Activated CD4-positive, CD25-positive, alpha-beta regulatory T cell (primary cell): Measurements from ENCODE around the gene RIMBP2.

Experiments
- DNase-seq, 4 experiments: peaks; one replicate each; lab custom pipeline; 2025; lab: John Stamatoyannopoulos, UW

RIMBP2 gene

DNA sequence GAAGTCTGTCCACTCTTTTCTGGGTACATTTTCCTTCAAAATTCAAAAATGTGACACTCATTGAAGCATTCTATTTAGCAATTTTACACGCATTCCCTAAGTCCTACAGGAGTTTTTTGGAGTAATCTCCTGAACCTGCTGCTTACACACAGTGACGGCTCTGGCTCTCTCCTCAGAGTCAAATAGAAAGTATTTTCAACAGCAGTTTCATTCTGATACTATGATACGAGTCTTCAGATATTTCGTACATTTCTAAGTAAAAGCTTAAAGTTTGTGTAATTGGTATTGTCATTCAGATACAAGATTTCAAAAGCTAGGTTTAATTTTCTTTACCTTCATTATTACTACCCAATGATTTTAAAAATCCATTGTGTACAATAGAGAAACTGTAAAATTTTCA, 342.0 kb downstream of the RIMBP2 start:
- DNase-seq, result no peak

DNA sequence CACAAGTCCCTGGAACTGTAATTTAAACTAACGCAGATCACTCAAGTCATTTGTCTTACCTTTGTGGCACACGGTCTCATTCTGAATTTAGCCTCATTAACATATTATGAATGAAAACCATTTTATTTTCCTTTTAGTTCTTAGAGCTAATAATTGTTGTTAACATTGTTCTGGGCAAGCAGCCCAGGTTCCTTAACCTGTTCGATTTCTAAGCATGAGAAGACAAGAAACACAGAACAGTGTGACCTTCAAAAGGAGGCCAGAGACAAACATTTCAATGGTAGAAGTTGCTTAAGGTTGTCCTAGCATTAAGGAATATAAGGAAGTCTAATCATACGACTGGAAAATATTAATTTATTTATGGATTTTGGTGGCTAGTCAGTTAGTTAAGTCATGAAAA, 343.2 kb downstream of the RIMBP2 start:
- no peak for DNase-seq

DNA sequence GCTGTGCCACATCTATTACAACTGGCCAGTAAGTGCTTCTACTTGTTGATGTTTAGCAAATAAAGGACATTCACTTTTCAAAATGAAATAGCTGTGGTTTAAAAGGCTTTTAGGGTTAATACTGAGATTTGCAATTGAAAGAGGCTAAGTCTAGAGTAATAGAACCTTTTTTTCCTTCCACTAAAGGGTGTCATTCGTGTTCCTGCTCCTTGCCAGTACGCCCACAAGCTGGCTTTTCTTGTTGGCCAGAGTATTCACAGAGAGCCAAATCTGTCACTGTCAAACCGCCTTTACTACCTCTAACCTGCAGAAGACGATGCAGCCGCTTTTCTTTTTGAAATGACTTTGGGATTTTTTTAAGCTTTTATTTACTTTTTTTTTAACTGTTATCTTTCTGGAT, 344.8 kb downstream of the RIMBP2 start:
- no peak for DNase-seq

DNA sequence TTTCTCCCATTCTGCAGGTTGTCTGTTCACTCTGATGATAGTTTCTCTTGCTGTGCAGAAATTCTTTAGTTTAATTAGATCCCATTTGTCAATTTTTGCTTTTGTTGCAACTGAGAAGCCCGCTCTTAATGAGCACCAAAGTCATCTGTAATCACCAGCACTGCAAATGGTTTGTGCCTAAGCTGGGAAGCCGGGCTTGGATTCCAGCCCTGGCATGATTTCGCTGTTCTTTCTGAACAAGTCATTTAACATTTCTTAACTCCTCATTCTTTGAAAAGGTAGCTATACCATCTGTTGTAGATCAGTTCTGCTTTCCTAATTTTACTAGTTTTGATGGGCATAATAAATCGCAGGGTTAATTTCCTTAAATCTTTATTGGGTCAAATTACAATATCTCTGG, 346.3 kb downstream of the RIMBP2 start:
- no peak for DNase-seq

DNA sequence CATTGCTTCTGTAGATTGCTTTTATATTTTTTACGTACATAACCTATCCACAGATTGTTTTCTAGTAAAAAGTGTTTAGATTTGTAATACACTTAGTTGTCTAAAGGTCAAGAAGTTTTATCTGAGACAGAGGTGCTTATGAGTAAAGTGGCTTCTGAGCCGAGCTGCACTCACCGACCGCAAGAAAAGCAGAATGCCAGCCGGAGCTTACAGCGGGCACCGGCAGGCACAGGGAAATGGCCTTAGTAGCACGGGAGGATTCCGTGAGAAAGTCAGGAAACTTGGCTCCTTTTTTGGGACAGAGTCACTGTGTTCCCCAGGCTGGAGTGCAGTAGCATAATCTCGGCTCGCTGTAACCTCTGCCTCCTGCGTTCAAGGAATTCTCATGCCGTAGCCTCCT, 348.6 kb downstream of the RIMBP2 start:
- DNase-seq, result no peak

DNA sequence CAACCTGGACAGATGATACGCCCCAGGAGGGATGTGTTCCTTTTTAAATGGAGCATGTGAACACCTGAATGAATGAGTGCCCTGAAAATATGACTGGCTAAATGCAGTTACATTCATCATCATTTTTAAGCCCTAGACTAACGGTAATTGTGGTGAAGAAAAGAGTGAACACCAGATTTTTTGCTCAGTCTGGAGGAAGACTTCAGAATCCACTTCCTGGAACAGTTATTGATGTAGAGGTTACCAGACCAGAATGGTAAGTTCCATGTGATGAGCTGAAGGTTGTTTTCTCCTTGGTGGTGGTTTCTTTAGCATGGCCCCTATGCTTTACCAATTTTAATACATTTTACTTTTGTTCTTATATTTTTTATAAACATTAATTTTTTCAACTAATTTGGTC, 349.1 kb downstream of the RIMBP2 start:
- no peak for DNase-seq

DNA sequence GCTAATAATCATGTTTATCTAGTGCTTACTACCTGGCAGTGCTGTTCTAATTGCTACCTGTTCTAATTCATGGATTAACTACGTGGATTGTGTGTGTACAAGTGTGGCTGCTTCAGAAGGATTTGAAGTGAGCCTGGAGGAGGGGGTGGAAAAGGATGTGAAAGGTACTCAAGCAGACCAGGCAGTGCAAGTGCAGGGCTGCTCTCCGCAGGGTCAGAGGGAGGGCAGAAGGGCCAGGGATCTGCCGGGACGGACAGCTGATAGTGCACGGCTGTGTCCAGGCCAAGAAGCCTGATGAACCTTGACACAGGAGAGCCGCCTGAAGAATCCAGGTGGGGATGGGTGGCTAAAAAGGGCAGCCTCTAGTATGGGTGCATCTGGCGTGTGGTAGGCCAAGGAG, 349.9 kb downstream of the RIMBP2 start:
- DNase-seq, result no peak

DNA sequence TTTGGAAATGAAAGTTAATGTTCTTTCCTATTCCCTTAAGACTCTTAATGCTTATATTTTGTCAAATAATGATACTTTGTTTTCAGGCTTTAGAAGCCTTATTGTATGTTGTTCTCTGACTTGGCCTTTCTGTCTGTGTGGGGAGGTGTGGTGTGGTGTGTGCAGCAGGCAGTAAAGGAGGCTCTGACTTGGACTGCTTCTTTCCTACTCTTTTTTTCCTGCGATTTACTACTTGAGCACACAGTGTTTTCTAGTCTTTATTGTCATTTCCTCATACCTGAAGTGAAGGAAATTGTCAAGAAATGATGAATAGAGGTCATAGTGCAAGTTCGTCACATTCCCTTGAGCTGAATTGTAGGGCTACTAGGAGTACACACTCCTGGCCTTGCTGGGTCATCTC, 351.5 kb downstream of the RIMBP2 start:
- DNase-seq, result no peak

DNA sequence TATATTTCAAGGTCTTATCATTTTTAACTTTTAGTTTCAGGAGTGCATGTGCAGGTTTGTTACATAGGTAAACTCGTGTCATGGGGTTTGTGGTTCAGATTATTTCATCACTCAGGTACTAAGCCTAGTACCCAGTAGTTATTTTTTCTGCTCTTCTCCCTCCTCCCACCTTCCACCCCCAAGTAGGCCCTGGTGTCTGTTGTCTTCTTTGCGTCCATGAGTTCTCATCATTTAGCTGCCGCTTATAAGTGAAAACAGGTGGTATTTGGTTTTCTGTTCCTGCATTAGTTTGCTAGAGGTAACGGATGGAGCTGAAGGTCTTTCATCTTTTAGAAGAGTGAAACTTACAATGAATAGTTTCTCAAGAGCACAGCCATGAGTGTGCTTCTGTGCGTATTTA, 354.0 kb downstream of the RIMBP2 start:
- DNase-seq, result no peak

DNA sequence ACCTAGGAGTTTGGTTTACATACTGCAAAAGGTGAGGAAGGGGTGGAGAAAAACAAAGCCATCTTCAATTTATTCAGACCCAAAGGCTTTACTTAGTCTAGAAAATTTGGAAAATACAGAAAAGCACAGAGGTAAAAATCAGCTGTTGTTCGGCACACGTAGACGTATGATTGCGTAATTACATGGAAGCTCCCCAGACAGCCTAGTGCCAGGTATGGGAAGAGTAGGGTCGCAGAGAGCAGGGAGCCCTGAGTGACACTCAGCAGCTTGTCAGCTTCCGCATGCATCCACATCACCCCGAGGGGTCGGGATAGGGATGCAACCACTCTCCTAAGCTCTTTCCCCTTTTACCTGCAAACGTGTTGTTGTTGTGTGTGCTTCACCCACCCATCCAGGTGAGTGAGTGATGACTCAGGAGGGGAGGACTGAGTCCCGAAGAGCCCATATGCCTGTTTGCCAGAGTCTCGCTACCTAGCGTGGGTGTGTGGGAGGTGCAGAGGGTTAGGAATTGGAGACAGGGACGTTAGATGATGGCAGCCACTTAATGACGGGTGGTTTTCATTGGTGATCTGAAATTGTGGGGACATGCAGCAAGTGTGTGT, 358.3 kb downstream of the RIMBP2 start:
- DNase-seq, result no peak

DNA sequence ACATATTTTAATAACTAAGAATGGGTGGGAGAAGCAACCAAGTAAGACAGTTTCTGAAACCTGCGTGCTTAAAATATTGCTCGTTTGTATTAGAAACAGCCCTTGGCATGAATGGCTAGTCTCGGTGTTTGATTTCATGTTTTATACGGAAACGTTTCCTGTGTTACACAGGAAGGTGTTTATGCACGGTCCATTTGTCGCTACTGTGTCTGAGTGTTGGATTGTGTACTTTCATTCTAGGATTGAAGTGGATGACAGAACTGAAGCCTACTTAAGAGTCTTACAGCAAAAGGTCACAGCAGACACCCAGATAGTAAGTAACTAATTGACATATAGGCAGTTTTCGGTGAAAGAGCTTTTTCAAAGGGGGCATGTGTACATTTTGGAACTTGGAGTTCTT, 358.9 kb downstream of the RIMBP2 start:
- no peak for DNase-seq

DNA sequence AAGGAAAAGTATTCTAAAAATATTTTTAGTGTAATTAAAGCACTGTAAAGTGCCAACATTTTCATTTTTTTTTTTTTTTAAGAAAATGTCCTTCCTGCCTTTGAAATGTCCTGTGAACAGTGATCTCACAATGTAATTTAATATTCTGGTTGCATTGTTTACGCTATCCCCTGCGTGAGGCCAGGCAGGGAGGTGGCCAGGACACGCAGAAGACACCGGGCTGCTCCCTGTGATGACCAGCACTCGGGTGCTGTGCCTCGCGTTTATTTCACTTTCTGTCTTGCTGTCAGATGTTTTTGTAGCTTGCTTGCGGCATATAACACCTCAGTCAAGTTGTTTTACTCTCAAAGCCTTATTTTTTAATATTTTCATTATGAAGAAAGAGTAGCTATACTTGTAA, 359.9 kb downstream of the RIMBP2 start:
- no peak for DNase-seq

DNA sequence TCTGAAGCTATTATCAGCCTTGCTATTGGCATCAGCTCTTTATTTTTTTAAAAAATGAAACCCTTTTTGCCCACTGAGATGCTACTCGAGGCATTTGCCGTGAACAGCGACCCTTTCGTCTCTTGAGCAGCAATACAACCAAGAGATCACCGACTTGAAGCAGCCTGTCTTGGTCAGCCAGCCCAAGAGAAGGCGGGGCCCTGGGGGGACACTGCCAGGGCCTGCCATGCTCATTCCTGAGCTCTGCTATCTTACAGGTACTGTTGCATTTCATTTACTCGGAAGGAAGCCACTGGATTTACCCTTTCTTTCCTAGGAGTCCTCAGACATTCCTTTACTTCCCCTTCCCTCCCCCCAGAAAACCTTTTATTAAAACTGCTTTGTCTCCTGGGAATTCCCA, 361.7 kb downstream of the RIMBP2 start:
- DNase-seq, result no peak

DNA sequence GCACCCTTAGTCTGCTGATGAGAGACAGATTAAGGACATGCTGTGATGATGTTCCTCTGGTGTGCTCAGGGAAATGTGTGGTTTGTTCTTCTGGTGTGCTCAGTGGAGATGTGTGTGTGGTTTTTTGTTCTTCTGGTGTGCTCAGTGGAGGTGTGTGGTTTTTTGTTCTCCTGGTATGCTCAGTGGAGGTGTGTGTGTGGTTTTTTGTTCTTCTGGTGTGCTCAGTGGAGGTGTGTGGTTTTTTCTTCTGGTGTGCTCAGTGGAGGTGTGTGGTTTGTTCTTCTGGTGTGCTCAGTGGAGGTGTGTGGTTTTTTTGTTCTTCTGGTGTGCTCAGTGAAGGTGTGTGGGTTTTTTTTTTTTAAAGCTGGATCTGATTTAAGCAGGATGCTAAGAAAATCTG, 363.0 kb downstream of the RIMBP2 start:
- DNase-seq, result no peak

DNA sequence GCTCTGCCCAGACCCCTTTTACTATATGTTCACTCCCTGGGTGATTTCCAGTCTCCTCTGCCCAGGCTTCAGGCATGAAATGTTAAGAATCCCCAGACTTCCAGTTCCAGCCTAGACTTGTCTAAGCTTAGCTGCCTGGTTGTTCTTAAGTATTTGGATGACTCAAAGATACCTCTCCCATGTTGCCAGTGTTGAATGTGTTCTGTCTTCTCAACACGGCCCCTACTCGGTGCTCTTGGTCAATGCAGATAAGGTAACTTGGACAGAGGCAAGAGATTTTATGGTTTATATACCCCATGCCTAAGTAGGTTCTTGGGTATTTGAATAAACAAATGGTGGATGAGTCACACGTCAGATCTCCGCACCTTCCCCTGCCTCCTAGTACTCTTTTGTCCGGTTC, 364.8 kb downstream of the RIMBP2 start:
- no peak for DNase-seq

DNA sequence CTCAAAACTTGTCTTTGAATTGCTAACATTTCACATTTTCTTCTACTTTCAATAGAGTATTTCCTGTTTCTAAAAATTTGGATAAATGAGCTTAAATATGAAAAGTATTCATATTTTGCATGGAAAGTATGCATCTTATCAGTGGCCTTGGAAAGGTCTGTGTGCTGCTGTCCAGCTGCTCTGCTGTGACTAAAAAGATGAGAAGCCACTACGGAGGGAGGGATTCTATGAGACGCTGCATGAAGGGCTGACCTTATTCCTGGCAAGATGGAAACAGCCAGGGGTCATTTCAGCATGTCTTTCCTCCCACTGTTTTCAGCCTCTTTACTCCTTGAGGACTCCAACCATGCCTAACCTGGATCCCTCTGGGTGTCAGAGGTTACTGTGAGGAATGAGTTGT, 365.4 kb downstream of the RIMBP2 start:
- DNase-seq, result no peak

DNA sequence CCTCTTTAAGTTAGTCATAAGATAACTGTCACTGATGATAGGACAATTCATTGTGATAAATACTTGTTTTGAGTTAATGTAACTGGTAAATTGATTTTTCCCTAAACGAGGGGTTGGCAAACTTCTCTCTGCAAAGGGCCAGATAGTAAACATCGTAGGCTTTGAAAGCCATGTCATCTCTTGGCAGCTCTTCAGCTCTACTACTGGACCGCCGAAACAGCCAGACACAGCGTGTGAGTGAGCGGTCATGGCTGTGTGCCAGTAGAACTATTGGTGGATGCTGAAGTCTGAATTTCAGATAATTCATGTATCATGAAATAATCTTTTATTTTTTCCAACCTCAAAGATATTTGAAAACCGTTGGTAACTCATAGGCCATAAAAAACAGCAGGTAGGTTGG, 368.5 kb downstream of the RIMBP2 start:
- DNase-seq, result no peak
